ENCODE measurements around the gene CNOT1.
"Not testable (repeated sequence)": the region's sequence is repeated elsewhere in the genome, so short reads cannot be mapped to it uniquely, and the experiment has no call there.

CNOT1 gene

DNA sequence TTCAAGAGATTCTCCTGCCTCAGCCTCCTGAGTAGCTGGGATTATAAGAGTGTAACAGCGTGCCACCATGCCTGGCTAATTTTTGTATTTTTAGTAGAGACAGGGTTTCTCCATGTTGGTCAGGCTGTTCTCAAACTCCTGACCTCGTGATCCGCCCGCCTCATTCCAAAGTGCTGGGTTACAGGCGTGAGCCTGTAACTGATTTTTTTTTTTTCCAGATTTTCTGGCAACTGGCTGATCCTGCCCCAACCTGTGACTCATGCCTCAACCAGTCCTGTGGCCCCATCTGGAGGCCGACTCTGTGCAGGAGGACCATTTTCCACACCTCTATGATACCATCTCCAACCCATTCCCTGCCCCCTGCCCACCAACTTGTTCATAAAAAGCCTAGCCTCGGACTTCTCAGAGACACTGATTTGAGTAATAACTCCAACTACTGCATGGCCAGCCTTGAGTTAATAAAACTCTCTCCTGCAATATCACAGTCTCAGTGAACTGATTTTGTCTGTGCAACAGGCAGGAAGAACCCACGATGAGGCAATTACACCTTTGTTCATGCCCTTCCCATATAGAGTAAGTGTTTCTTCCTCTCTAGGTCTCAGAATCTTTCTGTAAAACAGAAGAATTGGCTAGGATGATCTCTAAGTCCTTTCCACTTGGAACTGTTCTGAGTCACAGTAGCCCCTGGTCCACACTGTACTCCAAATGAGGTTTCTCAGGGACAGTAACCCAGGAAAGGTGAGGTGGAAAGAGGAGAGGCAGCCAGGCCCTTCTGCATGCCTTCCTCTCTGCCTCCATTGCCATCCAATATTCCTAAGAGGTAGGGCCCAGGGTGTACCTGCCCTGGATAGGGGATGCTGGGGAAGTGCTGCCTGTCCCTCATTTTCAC lies 8.8 kb upstream of the CNOT1 start:
- no peak for DNase-seq (ENCODE audit: low read depth in 2 of 2)

DNA sequence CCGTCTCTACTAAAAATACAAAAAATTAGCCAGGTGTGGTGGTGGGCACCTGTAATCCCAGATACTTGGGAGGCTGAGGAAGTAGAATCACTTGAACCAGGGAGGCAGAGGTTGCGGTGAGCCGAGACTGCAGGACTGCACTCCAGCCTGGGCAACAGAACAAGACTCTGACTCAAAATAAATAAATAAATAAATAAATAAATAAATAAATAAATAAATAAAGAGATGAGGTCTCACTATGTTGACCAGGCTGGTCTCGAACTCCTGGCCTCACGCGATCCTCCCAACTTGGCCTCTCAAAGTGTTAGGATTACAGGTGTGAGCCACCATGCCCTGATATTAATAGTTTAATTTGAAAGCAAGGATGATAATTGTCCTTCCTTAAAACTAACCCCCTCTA lies 7.4 kb upstream of the CNOT1 start:
- DNase-seq (ENCODE audit: low read depth in 2 of 2) = not testable (repeated sequence)

DNA sequence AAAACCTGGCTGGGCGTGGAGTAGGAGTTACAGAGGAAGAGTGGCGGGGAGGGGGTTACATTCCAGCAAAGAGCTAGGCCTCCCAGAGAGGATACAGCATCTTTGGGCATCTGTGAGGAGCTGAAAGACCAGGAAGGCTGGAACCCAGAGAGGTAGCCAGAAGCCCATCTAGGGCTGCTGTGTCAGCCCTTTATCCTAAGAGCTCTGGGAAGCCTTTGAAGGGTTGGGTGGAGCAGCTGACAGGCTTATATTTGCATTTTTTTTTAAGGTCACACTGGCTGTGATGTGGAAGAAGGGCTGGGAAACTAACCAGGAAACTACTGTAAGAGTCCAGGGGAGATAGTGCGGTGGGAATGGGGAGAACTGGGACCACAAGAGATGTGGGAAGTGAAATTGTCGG lies 6.8 kb upstream of the CNOT1 start:
- no peak for DNase-seq (ENCODE audit: low read depth in 2 of 2)

DNA sequence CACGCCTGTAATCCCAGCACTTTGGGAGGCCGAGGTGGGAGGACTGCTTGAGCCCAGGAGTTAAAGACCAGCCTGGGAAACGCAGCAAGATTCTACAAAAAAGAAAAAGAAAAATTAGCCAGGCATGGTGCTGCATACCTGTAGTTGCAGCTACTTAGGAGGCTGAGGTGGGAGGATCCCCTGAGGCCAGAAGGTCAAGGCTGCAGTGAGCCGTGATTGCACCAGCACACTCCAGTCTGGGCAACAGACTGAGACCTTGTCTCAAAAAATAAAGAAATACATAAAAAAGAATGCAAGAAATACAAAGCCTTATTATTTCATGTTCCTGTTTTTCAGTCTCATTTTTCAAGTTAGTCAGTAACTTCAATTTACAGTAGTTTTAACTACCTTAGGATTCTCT lies 5.9 kb upstream of the CNOT1 start:
- no peak for DNase-seq (ENCODE audit: low read depth in 2 of 2)

DNA sequence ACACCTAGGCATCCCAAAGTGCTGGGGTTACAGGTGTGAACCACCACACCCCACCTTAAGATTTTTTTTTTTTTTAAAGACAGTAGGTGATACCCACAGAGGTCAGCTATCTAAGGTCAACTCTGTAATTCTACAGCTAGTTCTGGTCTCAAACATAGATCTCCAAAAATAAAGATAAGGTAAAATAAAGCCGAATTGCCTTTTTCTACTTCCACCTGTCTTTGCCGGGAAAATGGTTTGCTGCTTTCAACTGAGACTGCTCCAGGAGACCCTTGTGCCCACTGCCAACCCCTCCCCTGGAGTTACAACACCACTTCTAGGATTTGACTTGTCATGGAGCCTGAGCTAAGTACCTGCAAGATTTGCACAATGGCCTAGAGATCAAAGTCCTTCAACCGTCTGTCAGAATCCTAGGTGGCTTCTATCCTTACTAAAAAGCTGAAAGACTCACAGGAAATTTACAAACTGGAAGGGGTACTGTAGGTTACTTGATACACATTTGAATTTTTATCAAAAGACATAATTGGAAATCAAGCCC lies 4.7 kb upstream of the CNOT1 start:
- no peak for DNase-seq (ENCODE audit: low read depth in 2 of 2)

DNA sequence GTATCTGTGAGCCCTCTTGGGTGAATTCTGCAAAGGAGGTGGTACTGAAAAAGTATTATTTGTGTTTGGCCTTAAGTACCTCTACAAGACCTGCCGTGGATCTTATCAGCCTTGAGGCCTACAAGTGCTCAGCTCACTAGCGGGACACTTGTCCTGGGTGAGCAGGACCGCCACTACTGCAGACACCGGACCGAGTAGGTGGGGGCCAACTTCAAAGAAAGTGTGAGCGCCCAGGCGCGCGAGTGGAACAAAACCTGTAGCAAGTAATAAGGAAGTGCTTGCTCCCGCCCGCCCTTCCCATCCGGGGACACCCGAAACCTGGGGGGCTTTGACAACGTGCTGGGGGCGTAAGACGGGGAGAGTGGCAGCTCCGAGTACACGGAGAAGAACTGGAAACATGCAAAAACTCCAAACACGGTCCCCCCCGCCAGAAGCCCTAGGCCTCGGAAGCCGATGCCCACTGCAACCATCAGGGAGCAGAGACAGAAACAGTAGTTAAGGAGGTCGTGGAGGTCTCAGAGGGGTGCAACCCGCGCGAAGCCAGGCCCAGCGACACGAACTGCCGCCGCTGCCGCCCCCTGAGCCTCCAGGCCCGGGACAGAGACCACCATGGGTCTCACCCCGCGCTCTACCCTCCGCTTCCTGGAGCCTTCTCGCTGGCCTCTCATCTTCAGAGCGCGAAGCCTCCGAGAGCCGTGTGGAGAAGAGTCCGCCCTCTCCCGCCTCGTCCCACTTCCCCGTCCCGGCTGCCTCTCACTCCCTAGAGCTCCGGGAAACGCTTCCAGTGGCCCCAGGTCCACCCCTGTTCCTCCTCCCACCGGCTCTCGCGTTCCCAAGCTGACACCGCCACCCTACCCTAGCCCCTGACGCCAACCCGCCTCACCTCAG lies 537 bp downstream of the CNOT1 start:
- peak; percentile 15 to 26 for DNase-seq (ENCODE audit: low read depth in 2 of 2)

DNA sequence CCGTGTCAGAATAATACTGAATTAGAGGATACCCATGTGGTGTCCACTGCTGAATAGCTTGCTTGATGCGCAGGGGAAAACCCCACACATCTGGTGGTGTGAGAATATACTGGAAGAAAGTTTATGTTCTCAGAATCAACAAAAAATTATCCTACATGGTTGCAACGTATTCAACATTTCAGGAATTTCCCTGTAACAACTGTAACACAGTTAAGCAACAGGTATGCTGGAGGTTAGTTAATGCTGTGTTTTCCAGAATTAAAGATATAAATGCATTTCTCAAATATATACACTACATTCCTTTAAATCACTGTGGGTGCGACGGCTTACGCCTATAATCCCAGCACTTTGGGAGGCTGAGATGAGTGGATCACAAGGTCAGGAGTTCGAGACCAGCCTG lies 5.4 kb downstream of the CNOT1 start:
- DNase-seq (ENCODE audit: low read depth in 2 of 2) = no peak

DNA sequence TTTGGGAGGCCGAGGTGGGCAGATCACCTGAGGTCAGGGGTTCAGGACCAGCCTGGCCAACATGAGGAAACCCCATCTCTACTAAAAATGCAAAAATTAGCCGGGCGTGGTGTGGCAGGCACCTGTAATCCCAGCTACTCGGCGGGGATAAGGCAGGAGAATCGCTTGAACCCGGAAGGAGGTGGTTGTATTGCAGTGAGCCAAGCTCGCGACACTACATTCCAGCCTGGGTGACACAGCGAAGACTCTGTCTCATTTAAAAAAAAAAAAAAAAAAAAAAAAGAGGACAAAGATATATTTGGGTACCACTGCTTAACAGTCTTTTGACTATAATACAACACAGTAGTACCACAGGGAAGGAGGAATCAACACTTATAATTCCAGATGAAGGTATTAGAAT lies 9.2 kb downstream of the CNOT1 start:
- no peak for DNase-seq (ENCODE audit: low read depth in 2 of 2)

DNA sequence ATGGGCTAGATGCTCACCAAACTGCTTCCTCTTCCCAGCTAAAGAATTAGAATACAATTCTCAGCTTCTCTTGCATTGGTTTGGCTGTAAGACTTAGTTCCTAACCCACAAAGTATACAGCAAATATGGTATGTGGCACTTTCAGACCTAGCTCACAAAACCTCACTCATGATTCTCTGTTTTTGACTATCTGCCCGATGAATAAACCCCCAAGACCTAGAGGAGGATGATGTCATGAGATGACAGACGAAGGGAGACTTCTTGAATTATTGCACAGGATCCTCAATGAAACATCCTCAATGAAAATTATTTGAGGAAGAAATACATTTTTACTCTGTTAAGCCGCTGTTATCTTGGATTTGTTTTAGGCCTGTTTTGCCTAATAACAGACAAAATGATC lies 14.3 kb downstream of the CNOT1 start:
- DNase-seq (ENCODE audit: low read depth in 2 of 2) = no peak

DNA sequence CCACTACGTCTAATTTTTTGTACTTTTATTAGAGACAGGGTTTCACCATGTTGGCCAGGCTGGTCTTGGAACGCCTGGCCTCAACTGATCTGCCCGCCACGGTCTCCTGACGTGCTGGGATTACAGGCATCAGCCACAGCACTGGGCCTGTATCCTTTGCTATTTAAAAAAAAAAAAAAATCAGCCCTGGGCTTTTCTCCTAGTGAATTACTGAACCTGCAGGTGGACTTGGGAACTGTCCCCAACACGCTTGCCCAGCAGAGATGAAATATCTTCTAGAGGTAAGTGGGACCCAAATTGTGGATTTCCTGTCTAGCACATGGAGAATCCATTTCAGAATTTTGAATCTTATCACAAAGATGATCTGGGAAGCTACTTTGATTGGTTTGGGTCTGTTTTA lies 14.8 kb downstream of the CNOT1 start:
- no peak for DNase-seq (ENCODE audit: low read depth in 2 of 2)

DNA sequence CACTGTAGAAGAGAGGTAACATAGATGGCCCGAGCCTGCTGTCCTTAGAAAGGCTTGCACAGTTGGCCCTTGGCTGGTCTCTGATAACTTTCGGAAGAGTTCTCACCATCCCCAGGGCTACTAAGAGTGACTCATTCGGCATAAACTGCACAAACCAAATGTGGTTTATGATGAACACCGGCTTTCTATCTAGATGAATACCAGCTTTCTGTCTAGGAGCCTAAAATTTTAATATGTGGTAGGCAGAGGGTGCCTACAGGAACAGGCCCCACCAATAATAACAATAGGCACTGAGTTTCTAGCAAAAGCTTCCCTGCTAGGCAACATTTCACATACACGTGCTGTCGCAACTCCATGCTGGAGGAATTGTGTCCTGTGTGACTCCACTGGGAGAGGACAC lies 15.4 kb downstream of the CNOT1 start:
- no peak for DNase-seq (ENCODE audit: low read depth in 2 of 2)

DNA sequence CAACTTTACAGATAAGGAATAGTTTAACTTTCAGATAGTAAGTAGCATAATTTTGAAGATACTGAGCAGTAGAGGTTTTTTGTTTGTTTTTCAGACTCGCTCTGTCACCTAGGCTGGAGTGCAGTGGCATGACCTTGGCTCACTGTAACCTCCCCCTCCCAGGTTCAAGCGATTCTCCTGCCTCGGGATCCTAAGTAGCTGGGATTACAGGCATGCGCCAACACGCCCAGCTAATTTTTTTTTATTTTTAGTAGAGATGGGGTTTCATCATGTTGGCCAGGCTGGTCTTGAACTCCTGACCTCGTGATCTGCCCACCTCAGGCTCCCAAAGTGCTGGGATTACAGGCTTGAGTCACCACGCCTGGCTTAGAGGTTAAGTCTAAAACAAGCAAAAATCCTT lies 16.7 kb downstream of the CNOT1 start:
- not testable (repeated sequence) for DNase-seq (ENCODE audit: low read depth in 2 of 2)

DNA sequence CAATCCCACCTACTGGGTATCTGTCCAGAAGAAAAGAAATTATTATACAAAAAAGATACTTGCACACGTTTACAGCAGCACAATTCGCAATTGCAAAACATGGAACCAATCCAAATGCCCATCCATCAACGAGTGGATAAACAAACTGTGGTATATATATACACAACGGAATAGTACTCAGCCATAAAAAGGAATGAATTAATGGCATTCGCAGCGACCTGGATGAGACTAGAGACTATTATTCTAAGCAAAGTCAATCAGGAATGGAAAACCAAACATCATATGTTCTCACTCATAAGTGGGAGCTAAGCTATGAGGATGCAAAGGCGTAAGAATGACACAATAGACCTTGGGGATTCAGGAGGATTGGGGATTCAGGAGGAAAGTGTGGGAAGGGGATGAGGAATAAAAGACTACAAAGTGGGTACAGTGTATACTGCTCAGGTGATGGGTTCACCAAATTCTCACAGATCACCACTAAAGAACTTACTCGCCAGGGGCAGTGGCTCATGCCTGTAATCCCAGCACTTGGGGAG lies 21.0 kb downstream of the CNOT1 start:
- DNase-seq (ENCODE audit: low read depth in 2 of 2) = no peak

DNA sequence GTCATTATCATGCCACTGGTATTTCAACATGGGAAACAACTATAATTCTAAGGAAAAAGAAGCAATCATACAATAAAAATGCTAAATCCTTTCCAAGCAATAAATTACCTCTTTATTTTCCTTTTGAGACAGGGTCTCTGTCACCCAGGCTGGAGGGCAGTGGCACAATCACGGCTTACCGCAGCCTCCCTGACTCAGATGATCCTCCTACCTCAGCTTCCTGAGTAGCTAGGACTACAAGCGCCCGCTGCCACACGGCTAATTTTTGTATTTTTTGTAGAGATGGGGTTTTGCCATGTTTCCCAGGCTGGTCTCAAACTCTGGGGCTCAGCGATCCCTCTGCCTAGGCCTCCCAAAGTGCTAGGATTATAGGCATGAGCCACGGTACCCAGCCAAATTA lies 24.1 kb downstream of the CNOT1 start:
- DNase-seq (ENCODE audit: low read depth in 2 of 2) = no peak

DNA sequence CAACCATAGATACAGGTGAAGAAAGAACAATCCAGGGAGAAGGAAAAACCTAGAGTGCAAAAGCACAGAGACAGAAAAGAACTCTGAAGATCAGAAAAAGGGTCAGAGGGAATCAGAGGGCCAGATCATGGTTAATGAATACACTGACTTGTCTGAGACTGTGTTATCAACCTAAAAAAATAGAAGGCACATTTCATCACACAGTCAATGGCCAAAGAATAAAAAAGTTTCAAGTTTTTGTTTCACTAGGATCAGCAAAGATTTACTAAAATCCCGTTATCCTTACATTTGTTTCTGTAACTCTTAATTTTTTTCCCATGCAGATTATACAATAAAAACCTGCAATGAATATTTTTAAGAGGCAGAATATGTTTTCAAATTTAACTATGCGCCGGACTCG lies 38.5 kb downstream of the CNOT1 start:
- no peak for DNase-seq (ENCODE audit: low read depth in 2 of 2)

DNA sequence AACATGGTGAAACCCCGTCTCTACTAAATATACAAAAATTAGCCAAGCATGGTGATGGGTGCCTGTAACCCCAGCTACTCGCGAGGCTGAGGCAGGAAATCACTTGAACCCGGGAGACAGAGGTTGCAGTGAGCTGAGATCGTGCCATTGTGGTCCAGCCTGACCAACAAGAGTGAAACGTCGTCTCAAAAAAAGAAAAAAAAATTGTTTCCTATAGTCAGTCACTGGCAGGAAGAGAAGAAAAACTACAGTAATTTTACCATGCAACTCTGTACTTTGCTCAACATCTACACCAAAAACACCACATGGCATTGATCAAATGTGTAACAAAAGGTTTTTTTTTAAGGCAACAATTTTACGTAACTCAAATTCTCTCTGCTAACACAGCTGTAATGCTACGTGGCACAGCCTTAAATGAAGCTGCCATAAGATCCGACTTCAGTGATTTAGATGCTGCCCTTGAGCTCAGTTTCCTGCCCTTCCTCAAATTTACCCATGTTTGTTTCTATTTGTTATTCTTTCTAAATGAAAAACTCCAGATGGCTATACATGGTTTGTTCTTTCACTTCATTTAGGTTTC lies 40.2 kb downstream of the CNOT1 start:
- no peak for DNase-seq (ENCODE audit: low read depth in 2 of 2)

DNA sequence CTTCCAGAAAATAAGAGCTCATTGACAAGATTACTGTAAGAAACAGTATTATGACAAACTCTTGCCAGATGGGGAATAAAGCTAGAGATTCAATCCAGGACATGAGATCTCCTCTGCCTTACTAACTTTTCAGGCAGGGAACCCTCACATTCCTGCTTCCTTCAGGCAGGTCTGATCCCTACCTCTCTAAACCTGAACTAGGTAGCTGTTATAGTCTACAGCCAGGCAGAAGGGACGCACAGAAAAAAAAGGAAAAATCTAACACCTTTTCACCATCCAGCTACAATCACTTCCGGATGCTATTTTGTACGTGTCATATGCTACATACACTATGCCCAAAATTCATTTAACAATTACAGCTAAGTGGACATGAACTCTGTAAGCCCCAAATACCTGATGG lies 41.2 kb downstream of the CNOT1 start:
- no peak for DNase-seq (ENCODE audit: low read depth in 2 of 2)

DNA sequence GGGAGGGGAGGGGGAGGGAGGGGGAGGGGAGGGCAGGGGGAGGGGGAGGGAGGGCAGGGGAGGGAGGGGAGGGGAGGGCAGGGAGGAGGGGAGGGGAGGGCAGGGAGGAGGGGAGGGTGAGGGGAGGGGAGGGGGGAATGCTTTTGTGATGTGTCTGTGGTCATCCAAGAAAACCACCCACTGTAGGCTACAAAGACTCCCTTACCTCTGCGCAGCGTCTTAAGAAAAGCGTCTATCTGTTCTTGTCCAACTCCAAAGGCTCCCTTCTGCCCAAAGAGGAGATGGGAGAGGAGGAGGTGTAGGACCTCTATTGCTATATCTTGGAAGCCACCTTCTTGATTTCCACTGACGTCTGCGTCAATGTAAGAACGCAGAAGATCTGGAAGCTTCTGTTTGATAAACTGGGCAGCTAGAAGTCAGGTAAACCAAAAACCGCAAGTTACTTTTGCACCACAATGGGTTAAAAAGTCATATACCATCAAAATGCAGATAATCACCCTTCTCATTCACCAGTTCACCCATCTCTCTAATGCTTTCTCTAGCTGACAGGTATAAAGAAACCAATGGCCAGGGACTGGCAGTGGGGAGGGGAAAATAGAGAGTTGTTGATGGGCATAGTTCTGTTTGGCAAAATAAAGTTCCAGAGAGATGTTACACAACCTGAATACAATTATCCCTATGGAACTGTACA lies 43.1 kb downstream of the CNOT1 start:
- no peak for DNase-seq (ENCODE audit: low read depth in 2 of 2)

DNA sequence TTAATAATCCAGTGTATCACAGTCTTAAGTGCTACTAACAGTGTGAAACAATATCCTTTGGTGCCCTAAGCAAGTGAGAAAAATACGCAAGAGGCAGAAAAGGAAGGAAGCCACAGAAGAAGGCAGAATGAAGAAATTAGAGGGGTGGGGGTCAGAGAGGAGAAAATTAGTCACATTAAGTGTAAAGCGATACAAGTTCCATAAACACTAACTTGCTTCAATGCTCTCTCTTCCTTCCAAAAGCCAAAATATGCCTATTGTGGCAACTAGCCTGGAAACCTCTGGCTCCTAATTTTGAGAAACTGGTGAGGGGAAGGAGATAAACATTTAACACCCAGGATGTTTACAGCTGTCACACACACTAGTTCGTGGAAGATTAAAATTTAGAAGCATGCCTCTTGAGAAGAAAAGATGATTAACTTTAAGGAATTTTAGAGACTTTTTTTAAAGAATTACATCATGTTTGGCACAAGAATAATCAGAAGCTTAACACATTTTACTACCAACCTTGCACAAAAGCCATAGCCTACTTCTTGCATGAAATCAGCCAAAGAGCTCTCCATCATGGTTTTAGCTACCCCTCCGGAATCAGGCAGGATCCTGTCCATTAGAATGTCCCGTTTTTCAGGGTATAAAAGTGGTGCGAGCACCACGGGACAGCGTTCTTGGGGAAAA lies 44.7 kb downstream of the CNOT1 start:
- DNase-seq (ENCODE audit: low read depth in 2 of 2) = no peak

DNA sequence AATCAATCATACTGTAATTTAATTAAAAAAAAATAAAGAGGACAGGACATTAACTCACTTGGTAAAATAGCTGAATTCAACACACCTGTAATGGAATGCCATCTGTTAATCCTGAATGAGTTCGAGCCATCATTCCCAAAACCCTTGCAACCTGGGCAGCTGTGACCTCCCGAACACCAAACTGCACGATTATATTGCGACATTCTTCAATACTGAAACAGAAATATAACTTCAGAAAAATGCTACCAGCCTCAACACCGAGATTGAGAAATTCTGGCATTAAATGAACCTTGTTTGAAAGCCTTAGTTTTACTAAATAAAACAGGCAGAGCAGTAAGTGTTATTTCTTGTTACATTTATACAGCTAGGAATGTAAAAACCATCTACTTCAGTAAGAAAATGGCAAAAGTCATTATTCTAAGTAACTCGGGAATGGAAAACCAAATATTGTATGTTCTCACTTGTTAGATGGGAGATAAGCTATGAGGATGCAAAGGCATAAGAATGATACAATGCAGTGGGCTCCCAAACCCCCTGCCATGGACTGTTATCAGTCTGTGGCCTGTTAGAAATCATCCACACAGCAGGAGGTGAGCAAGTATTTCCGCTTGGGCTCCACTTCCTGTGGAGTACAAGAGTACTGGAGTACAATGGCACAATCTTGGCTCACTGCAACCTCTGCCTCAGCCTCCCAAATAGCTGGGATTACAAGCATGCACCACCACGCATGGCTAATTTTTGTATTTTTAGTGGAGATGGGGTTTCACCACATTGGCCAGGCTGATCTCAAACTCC lies 46.5 kb downstream of the CNOT1 start:
- DNase-seq (ENCODE audit: low read depth in 2 of 2) = no peak

All from stimulated activated CD4-positive, alpha-beta T cell treated with anti-CD3 and anti-CD28 coated beads, Interleukin-15, amount 100 ng/mL, for 48 hours (primary cell).